HG03439 (cell line): ENCODE data around the gene BRWD1.
"Not testable (repeated sequence)": the region's sequence is repeated elsewhere in the genome, so short reads cannot be mapped to it uniquely, and the experiment has no call there.

Experiments
- ATAC-seq: cut with Tn5 transposase; IDR thresholded peaks from one replicate; pipeline ENCODE4 v1.9.1; 2021; ENCODE audit warnings: mild to moderate bottlenecking, moderate library complexity; ENCODE audit not compliant: unreplicated experiment

BRWD1 gene

DNA sequence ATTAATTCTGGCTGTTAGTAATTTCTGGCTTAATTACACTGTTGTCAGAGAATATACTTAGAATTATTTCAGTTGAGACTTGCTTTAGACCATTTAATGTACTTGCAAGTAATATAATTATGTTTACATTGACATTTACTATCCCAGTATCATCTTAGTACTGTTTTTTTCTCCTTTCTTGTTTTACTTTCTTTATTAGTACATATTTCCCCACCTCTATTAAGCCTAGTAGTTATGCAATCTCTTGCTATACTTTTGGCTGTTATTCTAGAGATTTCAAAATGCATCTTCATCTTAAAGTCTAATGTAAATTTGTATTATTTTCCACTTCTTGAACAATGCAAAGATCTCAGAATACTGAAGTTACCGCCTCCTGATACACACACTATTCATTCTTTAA is 24.4 kb downstream of the BRWD1 start:
- ATAC-seq: no peak

GRCh38 chr21:39282911-39283310 is 30.5 kb downstream of the BRWD1 start:
- no peak for ATAC-seq

DNA sequence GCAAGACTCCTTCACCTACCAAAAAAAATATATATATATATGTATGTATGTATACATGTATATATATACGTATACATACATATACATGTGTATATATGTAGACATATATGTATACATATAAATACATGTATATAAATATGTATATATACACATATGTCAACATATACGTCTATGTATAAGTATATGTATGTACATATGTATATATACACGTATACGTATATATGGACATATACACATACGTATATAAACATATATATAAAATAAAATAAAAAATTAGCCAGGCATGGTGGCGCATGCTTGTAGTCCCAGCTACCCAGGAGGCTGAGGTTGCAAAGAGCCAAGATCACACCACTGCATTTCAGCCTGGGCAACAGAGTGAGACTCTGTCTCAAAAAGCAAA is 31.6 kb downstream of the BRWD1 start:
- ATAC-seq: no peak

DNA sequence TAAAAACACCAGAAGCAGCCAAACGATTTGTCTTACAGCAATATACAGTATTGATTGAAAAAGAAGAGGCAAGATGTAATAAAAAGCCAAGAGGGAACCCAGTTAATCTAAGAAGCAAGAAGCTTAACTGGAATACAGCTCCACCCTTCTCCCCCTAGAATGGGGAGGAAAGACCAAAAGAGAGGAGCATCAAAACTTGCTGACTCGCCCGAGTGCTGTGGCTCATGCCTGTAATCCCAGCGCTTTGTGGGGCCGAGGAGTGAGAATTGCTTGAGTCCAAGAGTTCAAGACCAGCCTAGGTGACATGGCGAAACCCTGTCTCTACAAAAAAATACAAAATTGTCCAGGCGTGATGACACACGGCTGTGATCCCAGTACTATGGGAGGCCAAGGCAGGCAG is 32.2 kb downstream of the BRWD1 start:
- no peak for ATAC-seq

- no peak for ATAC-seq
Observed at GRCh38 chr21:39269620-39270019, 43.8 kb downstream of the BRWD1 start.

- no peak for ATAC-seq
Observed at GRCh38 chr21:39265603-39266002, 47.8 kb downstream of the BRWD1 start.

DNA sequence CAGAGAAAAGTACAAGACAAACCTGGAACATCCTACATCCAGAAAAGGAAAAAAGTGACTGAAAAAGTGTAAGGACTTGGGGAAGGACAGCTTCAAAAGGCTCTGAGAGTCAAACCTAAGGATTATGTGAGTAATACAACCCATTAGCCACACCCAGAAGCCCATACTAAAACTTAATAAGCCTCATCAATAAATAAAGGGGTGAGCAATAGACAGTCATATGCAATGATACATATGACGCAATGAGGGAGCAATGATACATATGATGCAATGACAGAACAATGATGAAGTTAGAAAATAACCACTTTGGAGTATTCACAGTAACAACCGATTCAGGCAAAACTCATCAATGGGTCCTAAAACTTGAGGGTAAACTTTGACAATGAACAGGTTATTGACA is 50.1 kb downstream of the BRWD1 start:
- ATAC-seq: no peak

GRCh38 chr21:39258207-39258606 is 55.2 kb downstream of the BRWD1 start:
- no peak for ATAC-seq

DNA sequence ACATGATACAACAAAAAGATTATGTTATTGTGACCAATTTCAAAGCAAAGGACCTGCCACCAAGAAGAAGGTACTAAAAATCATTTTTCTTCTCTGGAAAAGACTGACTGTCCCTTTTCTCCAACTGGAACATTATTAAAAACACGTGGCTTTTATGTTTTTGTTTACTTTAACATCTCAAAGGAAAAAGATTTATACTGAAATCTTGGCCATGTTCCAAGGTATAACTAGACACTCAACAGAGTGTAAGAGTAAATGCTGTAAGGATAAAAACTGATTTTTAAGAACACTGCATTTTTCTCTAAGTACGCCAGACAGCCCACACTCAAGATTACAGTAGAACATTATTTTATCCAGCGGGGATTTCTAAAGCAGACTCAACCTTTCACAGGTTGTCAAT is 62.1 kb downstream of the BRWD1 start:
- ATAC-seq: no peak

DNA sequence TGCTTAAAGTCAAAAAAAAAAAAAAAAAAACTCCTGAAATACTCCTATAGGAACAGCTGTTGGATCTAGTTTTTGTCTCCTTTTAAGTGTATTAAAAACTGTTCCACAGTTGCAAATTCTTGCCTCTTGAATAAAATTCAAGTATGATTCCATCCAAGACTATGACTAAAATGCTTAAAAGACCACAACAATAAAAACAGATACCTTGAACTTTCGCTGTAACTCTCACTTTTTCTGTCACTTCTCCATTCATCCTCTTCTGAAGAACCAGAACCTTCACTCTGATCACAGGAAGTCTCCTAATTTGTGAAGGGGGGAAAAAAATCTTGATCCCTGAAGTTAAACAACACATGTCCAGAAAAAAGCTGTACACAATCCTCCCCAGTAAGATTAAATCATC is 75.2 kb downstream of the BRWD1 start:
- no peak for ATAC-seq

GRCh38 chr21:39232861-39233291 is 80.6 kb downstream of the BRWD1 start:
- no peak for ATAC-seq

- ATAC-seq: no peak
Observed at GRCh38 chr21:39224930-39225329, 88.5 kb downstream of the BRWD1 start.

DNA sequence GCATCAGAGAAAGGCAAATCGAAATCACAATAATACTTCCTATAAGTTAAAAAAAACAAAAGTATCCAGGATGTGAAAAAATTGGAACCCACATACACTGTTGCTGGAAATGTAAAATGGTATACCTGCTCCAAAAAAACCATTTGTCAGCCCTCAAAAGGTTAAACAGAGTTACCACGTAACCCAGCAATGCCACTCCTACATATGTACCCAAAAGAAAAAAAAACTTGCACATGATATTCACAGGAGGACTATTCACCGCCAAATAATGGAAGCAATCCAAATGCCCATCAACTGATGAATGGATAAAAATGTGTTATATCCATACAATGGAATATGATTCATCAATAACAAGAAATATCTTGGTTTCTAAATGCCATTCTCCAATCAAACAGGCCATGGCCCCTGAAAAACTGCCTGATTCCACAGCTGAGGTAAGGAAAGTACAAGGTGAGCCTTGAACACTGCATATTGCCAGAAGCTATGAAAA is 91.4 kb downstream of the BRWD1 start:
- ATAC-seq: no peak

- ATAC-seq: no peak
Observed at GRCh38 chr21:39221282-39221996, 92.0 kb downstream of the BRWD1 start.

DNA sequence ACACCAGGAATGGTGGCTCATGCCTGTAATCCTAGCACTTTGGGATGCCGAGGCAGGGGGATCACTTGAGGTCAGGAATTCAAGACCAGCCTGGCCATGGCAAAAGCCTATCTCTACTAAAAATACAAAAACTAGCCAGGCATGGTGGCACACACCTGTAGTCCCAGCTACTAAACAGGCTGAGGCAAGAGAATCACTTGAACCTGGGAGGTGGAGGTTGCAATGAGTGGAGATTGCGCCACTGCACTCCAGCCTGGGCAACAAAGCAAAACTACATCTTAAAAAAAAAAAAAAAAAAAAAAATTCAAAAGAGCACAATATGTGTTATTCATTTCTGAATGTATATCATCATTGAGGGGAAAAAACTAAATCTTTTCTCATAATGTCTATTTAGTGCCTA is 92.6 kb downstream of the BRWD1 start:
- not testable (repeated sequence) for ATAC-seq

DNA sequence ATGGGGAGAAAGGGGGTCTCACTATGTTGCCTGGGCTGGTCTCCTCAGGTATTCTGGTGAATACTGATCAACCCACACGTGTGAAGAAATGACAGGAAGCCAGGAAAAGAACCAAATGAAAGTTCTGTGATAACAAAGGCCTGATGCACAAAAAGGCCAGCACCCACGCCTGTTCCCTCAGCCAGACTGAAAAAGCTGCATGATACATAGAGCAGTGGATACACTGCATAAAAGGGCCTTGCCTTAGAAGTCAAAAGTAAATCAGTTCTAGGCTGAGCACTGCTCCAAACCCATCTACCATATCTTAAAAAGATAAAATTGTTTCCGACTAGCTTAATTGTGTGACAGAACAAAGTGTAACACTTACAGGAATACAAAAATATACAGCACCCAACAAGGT is 93.3 kb downstream of the BRWD1 start:
- no peak for ATAC-seq

- ATAC-seq: no peak
Observed at GRCh38 chr21:39218082-39218409, 95.4 kb downstream of the BRWD1 start.

DNA sequence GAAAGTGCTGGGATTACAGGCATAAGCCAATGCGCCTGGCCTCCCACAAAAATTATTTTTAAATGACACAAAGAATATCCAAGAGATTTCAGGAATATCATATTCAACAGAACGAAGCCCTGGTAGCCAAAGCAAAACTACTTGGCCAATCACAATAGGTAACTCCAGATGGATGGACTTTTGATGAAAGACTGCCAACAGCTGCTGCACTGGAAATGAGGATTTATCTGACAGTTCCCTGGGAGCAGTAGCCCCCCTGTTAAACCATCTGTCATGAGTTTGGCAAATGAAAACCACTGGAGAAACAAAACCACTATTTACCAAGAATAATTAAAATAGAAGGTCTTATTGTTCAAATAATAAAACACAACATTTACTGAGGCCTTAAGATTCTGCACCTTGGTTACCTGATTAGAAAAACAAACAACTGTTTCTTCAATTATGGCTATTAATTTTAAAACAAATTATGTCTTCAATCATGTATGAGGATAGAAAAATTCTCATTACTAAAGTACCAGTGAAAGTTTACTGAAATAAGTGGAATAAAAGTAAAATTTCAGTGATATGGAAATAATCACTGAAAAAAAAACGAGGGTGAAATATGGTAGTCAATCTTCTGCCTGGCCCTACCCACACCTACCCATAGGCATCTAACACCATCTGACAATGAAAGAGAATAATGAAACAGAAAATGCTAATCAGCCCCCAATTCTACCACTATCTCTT is 95.9 kb downstream of the BRWD1 start:
- ATAC-seq: no peak

DNA sequence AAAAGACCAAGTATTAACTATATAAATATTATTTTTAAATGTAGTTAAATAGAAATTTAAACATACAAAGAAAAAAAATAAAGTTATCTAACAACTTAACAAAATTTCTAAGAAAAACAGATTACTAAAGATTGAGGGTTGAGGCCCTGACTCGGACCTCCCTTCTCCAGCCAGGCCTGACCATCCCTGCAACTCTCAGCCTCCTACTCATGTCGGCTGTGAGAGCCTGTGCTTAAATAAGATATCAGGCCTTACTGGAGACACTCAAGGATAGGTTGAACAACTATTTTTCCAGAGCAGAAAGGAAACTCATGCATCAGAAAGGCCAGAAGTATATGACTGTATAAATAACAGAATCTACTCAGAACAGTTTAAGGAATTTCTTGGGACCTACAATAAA is 97.1 kb downstream of the BRWD1 start:
- no peak for ATAC-seq

GRCh38 chr21:39215078-39215477 is 98.4 kb downstream of the BRWD1 start:
- ATAC-seq: no peak

- ATAC-seq: no peak
Observed at GRCh38 chr21:39209334-39209688, 104.1 kb downstream of the BRWD1 start.

GRCh38 chr21:39208624-39209333 is 104.7 kb downstream of the BRWD1 start:
- ATAC-seq: no peak
